HUES48 (cell line): ENCODE results near the gene IGSF3.

Experiments
- H3K27ac ChIP-seq: one replicate; pipeline ENCODE4 v1.7.0; 2013; ENCODE audit warnings: low read depth, low read length, inconsistent platforms
- H3K27me3 ChIP-seq: 2 replicates; pipeline ENCODE4 v1.6.1; 2013; ENCODE audit warnings: mild to moderate bottlenecking, low read length; ENCODE audit not compliant: control insufficient read depth, insufficient read depth
- H3K36me3 ChIP-seq: 2 replicates; pipeline ENCODE4 v1.6.1; 2013; ENCODE audit warnings: low read length; ENCODE audit not compliant: control insufficient read depth, insufficient read depth
- H3K4me1 ChIP-seq: 2 replicates; pipeline ENCODE4 v1.6.1; 2013; ENCODE audit warnings: mild to moderate bottlenecking, low read length; ENCODE audit not compliant: control insufficient read depth, insufficient read depth
- H3K4me3 ChIP-seq: 2 replicates; pipeline ENCODE4 v1.5.1; 2013; ENCODE audit warnings: mild to moderate bottlenecking, low read depth, low read length
- H3K9ac ChIP-seq: 2 replicates; pipeline ENCODE4 v1.6.1; 2013; ENCODE audit warnings: mild to moderate bottlenecking, low read depth, low read length, moderate library complexity
- H3K9me3 ChIP-seq: 2 replicates; pipeline ENCODE4 v1.6.1; 2013; ENCODE audit warnings: low read length; ENCODE audit not compliant: control insufficient read depth, insufficient read depth

Gene IGSF3

DNA sequence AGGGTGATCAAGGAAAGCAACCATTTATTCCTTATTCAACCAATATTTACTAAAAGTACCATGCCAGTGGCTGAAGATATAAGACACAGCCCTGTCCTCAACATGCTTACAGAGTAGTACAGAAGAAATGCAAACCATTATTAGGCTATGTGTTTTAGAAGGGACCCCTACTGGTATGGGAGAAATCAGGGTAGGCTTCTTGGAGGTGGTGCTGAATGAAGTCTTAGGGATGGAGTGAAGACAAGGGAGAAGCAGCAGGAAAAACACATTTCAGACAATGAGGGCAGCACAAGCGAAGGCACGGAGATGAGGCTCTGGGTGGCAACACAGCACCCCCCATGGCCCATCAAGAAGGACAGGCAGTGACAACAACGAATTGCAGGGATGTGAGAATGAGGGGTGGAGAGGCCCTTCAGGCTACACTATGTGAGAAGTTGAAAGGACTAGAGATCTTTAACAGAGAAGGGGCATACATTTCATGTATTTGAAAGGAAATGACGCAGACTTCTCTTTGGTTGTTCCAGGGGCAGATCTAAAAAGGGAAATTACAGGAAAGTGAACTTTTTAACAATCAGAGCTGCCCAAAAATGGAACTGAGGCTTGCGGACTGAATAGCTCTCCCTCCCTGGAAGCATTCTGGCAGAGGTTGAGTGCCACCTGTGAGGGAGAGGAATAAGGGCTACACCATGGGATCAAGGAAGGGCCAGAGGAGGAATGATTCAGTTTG lies 79.9 kb downstream of the IGSF3 start:
- Histone ChIP-seq H3K4me1 (peaks cover 14% of the 10 kb centered on the region), H3K36me3 (peaks cover 21% of the 10 kb centered on the region), H3K9me3 (no peaks in the 10 kb centered on the region), H3K9ac (no peak overlapping the region), H3K27me3 (no peaks in the 10 kb centered on the region), H3K4me3 (no peak overlapping the region), H3K27ac (no peak overlapping the region)

DNA sequence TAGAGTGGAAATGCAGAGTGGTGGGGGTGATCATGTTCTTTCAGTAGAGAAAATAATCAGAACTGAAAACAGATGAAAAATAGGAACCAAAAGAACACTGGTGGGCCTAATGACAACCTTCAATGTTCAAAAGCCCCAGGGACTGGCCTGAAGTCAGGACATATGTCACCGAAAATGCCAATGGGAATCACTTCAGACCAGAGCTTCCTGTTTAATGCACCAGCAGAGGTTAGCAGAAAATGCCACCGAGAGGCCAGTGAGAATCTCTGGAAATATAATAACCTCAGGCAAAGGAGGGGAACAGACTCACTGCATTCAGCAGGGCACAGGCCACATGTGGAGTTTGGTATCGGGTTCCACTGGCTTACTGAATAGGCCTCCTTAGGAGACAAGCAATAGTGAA lies 80.8 kb downstream of the IGSF3 start:
- H3K36me3 ChIP-seq, result peaks cover 23% of the 10 kb centered on the region
- H3K4me3 ChIP-seq, result no peak overlapping the region
- H3K4me1 ChIP-seq, result peaks cover 14% of the 10 kb centered on the region
- no peak overlapping the region for H3K9ac ChIP-seq
- H3K27ac ChIP-seq, result no peak overlapping the region
- no peaks in the 10 kb centered on the region for H3K9me3 ChIP-seq
- no peaks in the 10 kb centered on the region for H3K27me3 ChIP-seq

DNA sequence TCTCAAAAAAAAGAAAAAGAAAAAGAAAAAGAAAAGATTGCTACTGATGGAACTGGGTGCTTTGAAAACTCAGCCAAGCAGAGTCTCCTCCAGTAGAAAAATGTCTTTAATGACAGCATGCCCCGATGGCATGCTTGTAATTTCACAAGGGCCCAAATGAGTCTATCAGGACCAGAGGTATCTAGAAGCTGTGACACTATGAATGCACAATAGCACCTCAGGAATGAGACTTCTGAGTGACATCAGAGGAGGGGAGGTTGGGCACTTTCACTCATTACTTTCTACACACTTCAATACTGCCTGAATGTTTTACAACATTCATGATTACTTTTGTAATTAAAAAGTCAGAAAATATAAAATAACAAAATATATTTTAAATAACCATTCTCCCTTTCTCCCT lies 81.6 kb downstream of the IGSF3 start:
- Histone ChIP-seq H3K27ac (no peak overlapping the region), H3K9ac (no peak overlapping the region), H3K4me3 (no peak overlapping the region), H3K4me1 (peaks cover 14% of the 10 kb centered on the region), H3K36me3 (peaks cover 23% of the 10 kb centered on the region), H3K27me3 (no peaks in the 10 kb centered on the region), H3K9me3 (no peaks in the 10 kb centered on the region)

DNA sequence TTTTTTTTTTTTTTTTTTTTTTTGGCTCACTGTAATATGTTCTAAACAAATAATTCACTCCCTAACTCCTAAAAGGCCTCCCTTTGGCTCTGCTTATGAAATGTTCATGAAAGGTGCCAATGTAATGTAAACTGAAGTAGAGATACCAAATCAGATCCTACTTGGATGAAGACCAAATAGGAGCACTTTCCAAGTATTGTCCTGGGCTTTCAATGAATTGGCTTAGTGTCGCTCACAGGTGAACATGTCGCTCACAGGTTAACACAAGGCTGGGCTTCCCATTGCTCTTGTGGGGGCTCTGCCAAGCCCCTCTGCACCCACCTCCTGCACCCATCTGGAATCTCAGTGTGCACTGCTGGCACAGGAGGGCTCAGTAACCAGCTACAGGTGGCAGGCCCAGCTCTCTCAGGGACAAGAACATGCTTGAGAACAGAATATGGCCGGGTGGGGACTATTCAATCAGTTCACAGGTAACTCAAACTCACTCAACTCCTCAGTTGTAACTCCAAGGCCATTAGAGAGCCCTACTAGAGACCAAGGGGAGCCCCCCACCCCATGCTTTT lies 86.1 kb downstream of the IGSF3 start:
- peaks cover 33% of the 10 kb centered on the region for H3K36me3 ChIP-seq
- H3K27me3 ChIP-seq, result no peaks in the 10 kb centered on the region
- H3K4me1 ChIP-seq, result peaks cover 3% of the 10 kb centered on the region; the same call in 1 of the 2 replicates
- H3K27ac ChIP-seq, result no peak overlapping the region
- no peak overlapping the region for H3K9ac ChIP-seq
- no peak overlapping the region for H3K4me3 ChIP-seq
- H3K9me3 ChIP-seq, result no peaks in the 10 kb centered on the region

DNA sequence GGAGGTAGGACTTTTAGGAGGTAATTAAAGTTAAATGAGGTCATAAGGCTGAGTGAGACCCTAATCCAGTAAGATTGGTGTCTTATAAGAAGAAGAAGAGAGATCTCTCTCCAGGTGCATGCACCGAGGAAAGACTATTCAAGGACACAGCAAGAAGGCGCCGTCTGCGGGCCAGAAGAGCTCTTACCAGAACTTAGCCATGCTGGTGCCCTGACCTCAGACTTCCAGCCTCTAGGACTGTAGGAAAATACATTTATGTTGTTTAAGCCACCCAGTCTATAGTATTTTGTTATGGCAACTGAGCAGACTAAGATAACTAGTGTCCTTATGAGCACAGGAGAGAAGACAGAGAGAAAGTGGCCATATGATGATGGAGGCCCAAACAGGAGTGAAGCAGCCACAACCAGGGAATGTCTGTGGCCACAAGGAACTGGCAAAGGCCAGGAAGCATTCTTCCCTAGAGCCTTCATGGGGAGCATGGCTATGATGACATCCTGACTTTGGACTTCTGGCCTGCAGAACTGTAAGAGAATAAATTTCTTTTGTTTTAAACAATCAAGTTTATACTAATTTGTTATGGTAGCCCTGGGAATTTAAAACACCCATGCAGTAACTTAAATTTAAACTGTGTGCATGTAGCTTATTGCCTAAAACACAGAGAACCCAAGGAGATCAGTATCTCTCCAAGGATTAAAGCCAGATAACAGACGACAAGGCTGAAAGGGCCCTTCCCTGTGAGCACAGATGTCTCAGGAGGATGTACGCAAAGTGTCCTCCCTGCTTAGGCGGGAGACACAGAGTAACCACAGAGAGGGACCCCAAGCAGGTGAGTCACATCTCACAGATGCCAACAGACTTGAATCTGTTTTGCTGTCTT lies 86.8 kb downstream of the IGSF3 start:
- Histone ChIP-seq H3K4me1 (no peaks in the 10 kb centered on the region), H3K9me3 (no peaks in the 10 kb centered on the region), H3K36me3 (peaks cover 33% of the 10 kb centered on the region), H3K9ac (no peak overlapping the region), H3K27ac (no peak overlapping the region), H3K4me3 (no peak overlapping the region), H3K27me3 (no peaks in the 10 kb centered on the region)

DNA sequence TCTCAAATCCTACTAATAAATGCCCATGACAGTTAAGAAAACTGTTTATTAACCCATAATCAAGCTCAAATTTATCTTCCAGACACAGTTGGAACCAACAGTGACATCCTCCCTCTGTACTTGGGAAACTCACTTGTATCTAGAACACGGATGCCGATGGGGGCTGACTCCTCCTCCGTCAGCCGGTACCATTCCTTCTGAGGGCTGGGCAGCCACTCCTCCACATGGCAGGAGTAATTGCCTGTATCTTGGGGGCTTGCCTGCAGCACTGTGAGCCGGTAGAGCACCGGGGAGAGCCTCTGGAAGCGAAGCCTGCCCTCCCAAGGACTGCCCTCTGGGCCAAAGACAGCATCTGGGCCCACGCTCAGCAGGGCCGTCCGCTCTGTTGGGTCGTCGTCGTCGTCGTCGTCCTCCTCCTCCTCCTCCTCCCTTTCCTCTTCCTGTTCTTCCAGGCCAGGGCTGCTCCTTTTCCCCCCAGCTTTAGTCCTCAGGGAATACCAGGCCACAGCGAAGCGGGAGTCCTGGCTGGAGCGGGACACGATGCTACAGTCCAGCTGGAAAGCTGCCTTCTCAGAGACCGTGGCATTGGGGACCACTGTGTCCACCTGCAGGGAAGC lies 88.2 kb downstream of the IGSF3 start:
- Histone ChIP-seq H3K9ac (no peak overlapping the region), H3K4me3 (no peak overlapping the region), H3K4me1 (peaks cover 6% of the 10 kb centered on the region; the same call in 1 of the 2 replicates), H3K27ac (no peak overlapping the region), H3K36me3 (peaks cover 26% of the 10 kb centered on the region), H3K27me3 (no peaks in the 10 kb centered on the region), H3K9me3 (no peaks in the 10 kb centered on the region)

DNA sequence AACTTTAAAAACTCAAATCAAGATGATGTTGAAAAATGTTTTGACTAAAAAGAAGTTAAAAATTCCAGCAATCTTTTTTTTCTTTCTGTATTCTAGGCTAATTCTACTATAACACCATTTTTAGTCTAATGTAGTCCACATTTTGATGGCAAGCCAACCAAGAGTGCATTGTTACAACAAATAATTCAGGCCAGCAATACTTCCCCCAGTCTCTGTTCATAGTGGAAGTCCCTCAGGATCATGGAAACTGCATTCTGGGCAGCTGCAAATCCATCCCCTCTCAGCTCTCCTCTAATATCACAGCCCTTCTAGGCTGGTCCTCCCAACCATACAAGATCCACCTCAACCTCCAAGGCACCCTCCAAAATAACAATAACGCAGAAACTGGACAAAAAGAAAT lies 89.0 kb downstream of the IGSF3 start:
- Histone ChIP-seq H3K27me3 (no peaks in the 10 kb centered on the region), H3K36me3 (peaks cover 21% of the 10 kb centered on the region), H3K9me3 (no peaks in the 10 kb centered on the region), H3K9ac (no peak overlapping the region), H3K27ac (no peak overlapping the region), H3K4me3 (no peak overlapping the region), H3K4me1 (peaks cover 6% of the 10 kb centered on the region; the same call in 1 of the 2 replicates)

- Histone ChIP-seq H3K9me3 (no peaks in the 10 kb centered on the region), H3K36me3 (peaks cover 14% of the 10 kb centered on the region; the same call in 1 of the 2 replicates), H3K9ac (no peak overlapping the region), H3K27ac (no peak overlapping the region), H3K27me3 (peaks cover under 1% of the 10 kb centered on the region; the same call in 1 of the 2 replicates), H3K4me3 (no peak overlapping the region), H3K4me1 (peaks cover 7% of the 10 kb centered on the region)
These were observed 89.7 kb downstream of the IGSF3 start for GRCh38 chr1:116577759-116578314.

DNA sequence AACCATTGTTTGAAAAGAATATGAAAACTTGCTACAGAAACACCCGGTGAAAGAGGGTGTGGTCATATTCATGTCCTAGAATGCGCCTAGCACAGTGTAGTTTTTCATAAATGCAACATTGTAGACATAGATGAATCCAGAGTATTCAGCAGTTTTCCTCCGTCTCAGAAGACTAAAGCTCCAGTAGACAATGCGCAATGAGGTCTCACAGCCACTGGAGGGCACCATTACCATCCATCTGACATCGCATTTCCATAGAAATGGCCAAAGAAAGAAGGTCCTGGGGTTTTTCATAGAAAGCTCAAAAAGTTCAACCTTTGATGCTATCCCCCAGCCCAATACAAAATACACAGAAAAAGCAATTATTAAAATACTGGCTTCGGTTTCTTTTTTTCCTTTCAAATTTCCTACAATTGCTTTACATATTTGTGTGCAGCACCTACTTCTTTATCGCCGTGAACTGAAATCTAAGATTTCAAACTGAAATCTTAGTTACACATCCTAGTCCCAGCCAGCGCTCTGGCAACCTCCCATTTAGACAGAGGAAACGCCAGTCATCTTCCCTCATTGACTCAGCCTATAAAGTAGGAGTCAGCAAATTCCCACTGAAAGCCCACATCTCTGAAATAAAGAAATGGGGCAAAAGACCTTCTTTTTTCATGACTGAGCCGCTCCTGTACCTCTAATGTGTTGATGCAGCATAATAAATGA lies 92.8 kb downstream of the IGSF3 start:
- H3K4me1 ChIP-seq, result peaks cover 23% of the 10 kb centered on the region
- H3K4me3 ChIP-seq, result no peak overlapping the region

DNA sequence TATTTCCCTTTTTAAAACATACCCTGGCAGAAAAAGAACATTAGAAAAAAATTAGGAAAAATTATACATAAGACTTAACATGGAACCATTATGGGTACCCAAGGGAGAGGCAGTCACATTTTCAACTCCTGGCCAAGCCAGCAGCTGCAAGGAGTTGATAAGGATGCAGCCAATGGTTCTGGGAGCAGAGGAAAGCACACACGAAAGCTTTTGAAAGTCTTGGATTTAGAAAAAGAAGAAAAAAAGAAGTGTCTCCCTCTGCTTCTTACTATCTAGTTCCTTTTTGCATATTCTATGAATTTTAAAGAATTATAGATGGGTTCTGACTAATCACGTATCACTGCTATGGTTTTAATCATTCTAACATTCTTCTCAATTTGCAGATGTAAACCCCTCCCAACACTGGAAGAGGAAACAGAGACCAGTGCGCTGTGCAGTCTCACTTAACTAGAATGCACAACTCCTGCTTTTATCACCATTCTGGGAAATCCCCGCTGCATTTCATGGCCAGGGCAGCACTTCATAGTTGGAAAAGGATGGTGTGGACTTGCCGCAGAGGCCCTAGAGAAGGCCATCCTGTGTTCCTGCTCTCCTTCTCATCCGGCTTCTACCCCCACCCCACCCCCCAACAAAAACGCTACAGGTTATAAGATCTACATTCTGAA lies 94.0 kb downstream of the IGSF3 start:
- Histone ChIP-seq H3K27me3 (peaks cover 16% of the 10 kb centered on the region), H3K27ac (no peak overlapping the region), H3K4me1 (peaks cover 23% of the 10 kb centered on the region), H3K4me3 (no peak overlapping the region), H3K36me3 (0 out of 2 replicates have a peak, but pooled peaks cover 6% of the 10 kb centered on the region), H3K9me3 (no peaks in the 10 kb centered on the region), H3K9ac (no peak overlapping the region)

More for the DNA sequence above, 92.8 kb downstream of the IGSF3 start:
- Histone ChIP-seq H3K9ac (no peak overlapping the region), H3K9me3 (no peaks in the 10 kb centered on the region), H3K27ac (no peak overlapping the region), H3K27me3 (peaks cover 16% of the 10 kb centered on the region), H3K36me3 (peaks cover 10% of the 10 kb centered on the region; the same call in 1 of the 2 replicates)
